Heart right ventricle (tissue), 16 donors: ENCODE results near the gene TMEM164. TPM values are rescaled to one million over a fixed set of nuclear protein-coding genes. Genes with fewer than 3 reads are reported as not detected.

Experiments used
- ATAC-seq, 8 donors: fragments of 200-7000 bp; cut with Tn5 transposase; one replicate each; pipeline ENCODE4 v1.9.1; 2020; ENCODE audit warnings: mild to moderate bottlenecking in 8 of 8, moderate library complexity in 8 of 8, moderate number of reproducible peaks in 1 of 8
- DNase-seq, 2 donors: peaks; one replicate each; pipeline ENCODE4 v3.0.0-alpha.2; 2020
- H3K27ac ChIP-seq, 10 donors: fragments of 200-600 bp; sonication (generic) in 2 of 10; one replicate each; pipeline versions ENCODE4 v1.5.0 to v1.8.0; 2020 to 2022; ENCODE audit warnings: mild to moderate bottlenecking in 3 of 10
- H3K27me3 ChIP-seq, 7 donors: fragments of 200-600 bp; one replicate each; pipeline ENCODE4 v1.8.0; 2021 to 2022; ENCODE audit warnings: mild to moderate bottlenecking in 2 of 7
- H3K36me3 ChIP-seq, 9 donors: fragments of 200-600 bp; sonication (generic) in 1 of 9; one replicate each; pipeline versions ENCODE4 v1.5.0 to v1.8.0; 2020 to 2022; ENCODE audit warnings: mild to moderate bottlenecking in 2 of 9
- H3K4me1 ChIP-seq, 9 donors: fragments of 200-600 bp; sonication (generic) in 1 of 9; one replicate each; pipeline versions ENCODE4 v1.5.0 to v1.8.0; 2020 to 2022; ENCODE audit warnings: mild to moderate bottlenecking in 4 of 9
- H3K4me3 ChIP-seq, 10 donors: fragments of 200-600 bp; sonication (generic) in 2 of 10; one replicate each; pipeline versions ENCODE4 v1.5.0 to v1.8.0; 2020 to 2022; ENCODE audit warnings: mild to moderate bottlenecking in 7 of 10, moderate library complexity in 2 of 10
- H3K9me3 ChIP-seq, 11 donors: fragments of 200-600 bp in 10 of 11; sonication (generic) in 2 of 11; one replicate each; pipeline versions ENCODE4 v1.5.0 to v1.8.0; 2013 to 2022; ENCODE audit warnings: mild to moderate bottlenecking in 2 of 11, control low read depth in 1 of 11, moderate library complexity in 1 of 11
- WGBS, 2 donors: extraction: QIAGEN DNeasy Blood & Tissue Kit; methylation state at CpG; one replicate each; pipeline ENCODE4 v1.1.7; 2013; ENCODE audit warnings: inconsistent platforms in 1 of 2; 5-methylcytosine and 5-hydroxymethylcytosine counted together
- intact Hi-C, 10 donors: fragments of 100-400 bp; cut with DNase I; formaldehyde crosslinking; loops; one replicate each; pipeline versions ENCODE4 v1.11.1 to v1.14.2; 2022
- polyA plus RNA-seq, 2 donors: library from polyadenylated mRNA; stranded (reverse); fragments of 200-250 nt; gene quantifications; one replicate each; pipeline ENCODE4 v1.2.3, GENCODE V29; 2013
- total RNA-seq, 10 donors: library from RNA; stranded (reverse); fragmentation: NEBNext Ultra II Directional in 3 of 10; extraction: Animal tissue kit (Norgen Biotek cat#: 25700) in 3 of 10; gene quantifications; one replicate each; pipeline versions ENCODE4 v1.2.1 to v1.2.4, GENCODE V29; 2021 to 2023
- TF ChIP-seq, protein P1 (sequence below), 9 donors: fragments of 200-600 bp; sonication (generic) in 2 of 9; IDR thresholded peaks; one replicate each; pipeline versions ENCODE4 v1.5.0 to v1.8.0; 2021 to 2022; ENCODE audit warnings: antibody characterized with exemption in 9 of 9, mild to moderate bottlenecking in 5 of 9, moderate library complexity in 1 of 9
- donor health status: Arrhythmogenic right ventricular cardiomyopathy.
- donor health status: ischemic (EF 13 %, LVEDD 7.1; RV severe dilation, severe dysfunction).
- donor health status: healthy with polysubstance abuse.
- donor health status: DM: no; HTN: yes; CAD: no.
- donor health status: DM: no; HTN: no; CAD: no.
- donor health status: ischemic (EF 25% LVEDD 6.9; RV normal size, moderate dysfunction).
- donor health status: ischemic (EF 25% LVEDD 5.7; RV mildly dilated, moderate dysfunction).
- donor health status: healthy.
- donor health status: DM: yes; HTN: yes; CAD: no.
- donor health status: Ischemic cardiomyopathy.
- donor health status: ischemic (EF 35%, LVEDD 5.7; RV mildly dilated, moderate dysfunction).
- donor health status: nonischemic (EF 11% LVEDD 7.7; RV severe dilation, severe dysfunction).
- donor health status: DM: yes; HTN: yes; CAD: no.
- donor health status: PGD.
- donor health status: ischemic (EF 29% LVEDD 5.4; RV normal size, mild dysfunction).
- donor health status: nonischemic (EF 23%, LVEDD 6.1; RV moderate dilation, normal function).

TMEM164 gene
- total and polyA plus RNA-seq, 12 donors: 9.7 to 60.6 (median 48.1) TPM

DNA sequence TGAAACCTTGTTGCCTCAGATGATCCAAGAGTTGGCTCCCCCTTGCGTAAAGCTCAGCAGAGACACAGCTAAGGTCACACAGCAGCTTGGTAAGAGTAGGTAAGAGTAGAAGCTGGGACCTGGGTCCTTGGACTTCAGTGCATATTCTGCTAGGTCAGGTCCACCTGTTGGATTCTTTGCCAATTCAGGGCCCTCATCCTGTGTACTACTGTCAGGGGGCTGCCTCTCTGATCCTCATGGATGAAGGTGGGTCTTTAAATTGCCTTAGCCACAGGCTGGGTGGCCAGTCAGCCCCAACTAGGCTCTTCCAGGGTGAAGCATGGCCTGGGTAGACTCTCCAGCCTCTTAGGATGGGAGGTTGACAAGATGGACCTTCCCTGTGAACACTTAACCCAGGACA lies 159.2 kb downstream of the TMEM164 start:
- TF ChIP-seq, protein P1, sequence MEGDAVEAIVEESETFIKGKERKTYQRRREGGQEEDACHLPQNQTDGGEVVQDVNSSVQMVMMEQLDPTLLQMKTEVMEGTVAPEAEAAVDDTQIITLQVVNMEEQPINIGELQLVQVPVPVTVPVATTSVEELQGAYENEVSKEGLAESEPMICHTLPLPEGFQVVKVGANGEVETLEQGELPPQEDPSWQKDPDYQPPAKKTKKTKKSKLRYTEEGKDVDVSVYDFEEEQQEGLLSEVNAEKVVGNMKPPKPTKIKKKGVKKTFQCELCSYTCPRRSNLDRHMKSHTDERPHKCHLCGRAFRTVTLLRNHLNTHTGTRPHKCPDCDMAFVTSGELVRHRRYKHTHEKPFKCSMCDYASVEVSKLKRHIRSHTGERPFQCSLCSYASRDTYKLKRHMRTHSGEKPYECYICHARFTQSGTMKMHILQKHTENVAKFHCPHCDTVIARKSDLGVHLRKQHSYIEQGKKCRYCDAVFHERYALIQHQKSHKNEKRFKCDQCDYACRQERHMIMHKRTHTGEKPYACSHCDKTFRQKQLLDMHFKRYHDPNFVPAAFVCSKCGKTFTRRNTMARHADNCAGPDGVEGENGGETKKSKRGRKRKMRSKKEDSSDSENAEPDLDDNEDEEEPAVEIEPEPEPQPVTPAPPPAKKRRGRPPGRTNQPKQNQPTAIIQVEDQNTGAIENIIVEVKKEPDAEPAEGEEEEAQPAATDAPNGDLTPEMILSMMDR (IDR thresholded peaks at IDR 0.05): no peak
- 92 to 97% methylated on average over 1 of the region's 1 CpG for WGBS, 2 donors
- ATAC-seq: no peak
- peaks cover 0 to 11% (median 5%) of the 10 kb centered on the region in 9 donors for H3K4me1 ChIP-seq
- H3K36me3 ChIP-seq: peaks cover 0 to 6% (median 0%) of the 10 kb centered on the region in 9 donors
- no peak overlapping the region for H3K27ac ChIP-seq
- no peak overlapping the region for H3K4me3 ChIP-seq
- DNase-seq: no peak
- H3K27me3 ChIP-seq: peaks cover 0 to 9% (median 0%) of the 10 kb centered on the region in 7 donors
- no peaks in the 10 kb centered on the region for H3K9me3 ChIP-seq
- intact Hi-C loops: loop anchor here in 3 of 10 donors (5.0 to 10.0 kb wide), 2 partner anchors 153 to 155 kb away; partner anchors contain the start of gene AMMECR1 (in 3 of the 3)

DNA sequence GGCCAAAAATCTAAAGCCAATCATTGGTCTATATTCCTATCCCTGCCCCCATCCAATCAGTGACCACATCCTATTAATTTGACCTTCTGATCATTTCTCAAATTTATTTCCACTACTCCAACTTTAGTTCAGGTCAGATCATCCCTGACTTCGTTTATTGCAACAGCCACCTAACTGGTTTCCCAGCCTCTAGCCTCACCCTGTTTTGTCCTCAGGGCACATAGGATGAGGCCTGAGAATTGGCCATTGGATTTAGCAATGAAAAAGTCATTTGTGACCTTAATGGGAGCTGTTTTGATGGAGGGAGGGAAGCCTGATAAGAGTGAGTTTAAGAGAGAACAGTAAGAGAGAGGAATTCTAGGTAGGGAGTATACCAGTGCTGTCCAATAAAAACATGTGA lies 160.0 kb downstream of the TMEM164 start:
- 79 to 87% methylated on average over 1 of the region's 1 CpG for WGBS, 2 donors
- H3K27ac ChIP-seq: no peak overlapping the region

DNA sequence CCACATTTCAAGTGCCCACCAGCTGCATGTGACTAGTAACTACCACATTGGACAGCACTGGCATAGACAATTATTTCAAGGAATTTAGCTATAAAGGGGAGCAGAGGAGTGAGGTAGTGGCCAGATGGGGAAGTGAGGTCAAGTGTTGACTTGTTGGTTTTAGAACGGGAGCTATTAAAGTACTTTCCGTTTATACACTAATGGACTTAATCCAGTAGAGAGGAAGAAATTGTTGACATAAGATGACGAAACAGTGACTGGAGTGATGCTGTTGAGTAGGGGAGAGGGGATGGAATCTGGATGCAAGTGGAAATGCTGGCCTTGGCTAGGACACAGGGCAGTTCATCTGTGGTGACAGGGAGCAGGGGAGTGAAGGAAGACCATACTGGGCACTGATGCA lies 160.6 kb downstream of the TMEM164 start:
- Histone ChIP-seq H3K36me3 (peaks cover 0 to 6% (median 0%) of the 10 kb centered on the region in 9 donors), H3K27ac (no peak overlapping the region), H3K27me3 (peaks cover 0 to 15% (median 0%) of the 10 kb centered on the region in 7 donors), H3K4me1 (peaks cover 0 to 11% (median 5%) of the 10 kb centered on the region in 9 donors), H3K9me3 (no peaks in the 10 kb centered on the region), H3K4me3 (no peak overlapping the region)
- intact Hi-C loops: loop anchor here in 3 of 10 donors (5.0 to 10.0 kb wide), 2 partner anchors 151 to 154 kb away; partner anchors contain the start of gene AMMECR1 (in 3 of the 3)
- no peak for DNase-seq
- WGBS, 2 donors: 51 to 58% methylated on average over 3 of the region's 3 CpGs
- no peak for ATAC-seq
- TF ChIP-seq, protein P1 (IDR thresholded peaks at IDR 0.05): no peak

More for the DNA sequence above, 160.0 kb downstream of the TMEM164 start:
- no peak for DNase-seq
- intact Hi-C loops: loop anchor here in 3 of 10 donors (5.0 to 10.0 kb wide), 2 partner anchors 152 to 154 kb away; partner anchors contain the start of gene AMMECR1 (in 3 of the 3)
- peaks cover 0 to 11% (median 5%) of the 10 kb centered on the region in 9 donors for H3K4me1 ChIP-seq
- H3K36me3 ChIP-seq: peaks cover 0 to 6% (median 0%) of the 10 kb centered on the region in 9 donors
- TF ChIP-seq, protein P1 (IDR thresholded peaks at IDR 0.05): no peak
- H3K9me3 ChIP-seq: no peaks in the 10 kb centered on the region
- no peak for ATAC-seq
- H3K27me3 ChIP-seq: peaks cover 0 to 11% (median 0%) of the 10 kb centered on the region in 7 donors
- H3K4me3 ChIP-seq: no peak overlapping the region

DNA sequence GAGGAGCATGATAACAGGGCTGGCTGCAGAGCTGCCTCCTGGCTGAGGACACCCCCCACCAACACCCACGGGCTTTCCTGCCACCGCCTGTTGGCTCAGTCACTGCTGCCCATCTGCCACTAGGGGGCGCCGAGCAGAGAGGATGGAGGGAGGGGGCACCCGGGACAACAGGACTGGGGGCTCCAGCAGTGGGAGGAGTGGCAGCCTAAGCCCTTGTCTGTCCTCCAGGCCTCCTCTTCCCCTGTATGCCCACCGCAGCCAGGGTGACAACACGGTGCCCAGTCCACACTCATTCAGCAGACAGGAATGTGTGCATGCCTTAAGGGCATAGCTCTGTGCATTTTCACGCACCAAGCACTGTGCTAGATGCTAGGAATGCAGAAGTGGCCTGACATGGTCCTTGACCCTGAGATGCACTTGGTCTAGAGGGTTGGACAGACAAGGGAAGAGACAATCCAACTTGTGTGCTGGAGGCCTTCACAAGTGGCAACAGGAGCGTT lies 165.1 kb downstream of the TMEM164 start:
- peaks cover 0 to 5% (median 0%) of the 10 kb centered on the region in 9 donors for H3K4me1 ChIP-seq
- intact Hi-C loops: loop anchor here in 2 of 10 donors (10.0 kb wide), 1 partner anchor 147 kb away; the partner anchor contains the start of gene AMMECR1 (in 2 of the 2)
- no peak overlapping the region for H3K4me3 ChIP-seq
- no peaks in the 10 kb centered on the region for H3K9me3 ChIP-seq
- peaks cover 0 to 6% (median 0%) of the 10 kb centered on the region in 7 donors for H3K27me3 ChIP-seq
- TF ChIP-seq, protein P1 (IDR thresholded peaks at IDR 0.05): peak in 8 of 9 donors; percentile 26 to 68 (median 52)
- no peak overlapping the region for H3K27ac ChIP-seq
- 42 to 48% methylated on average over 9 of the region's 9 CpGs for WGBS, 2 donors
- DNase-seq: peak in 1 of 2 donors; percentile 14
- peaks cover 0 to 8% (median 0%) of the 10 kb centered on the region in 9 donors for H3K36me3 ChIP-seq
- ATAC-seq: peak in 5 of 8 donors; percentile 42 to 63 (median 52)
